ENCODE results near the gene ARL6IP6. TPM values are rescaled to one million over a fixed set of nuclear protein-coding genes. Genes with fewer than 3 reads are reported as not detected.

ARL6IP6 gene
- total and polyA plus RNA-seq, 2 experiments from 2014 or later = 49.1 to 65.4 TPM

DNA sequence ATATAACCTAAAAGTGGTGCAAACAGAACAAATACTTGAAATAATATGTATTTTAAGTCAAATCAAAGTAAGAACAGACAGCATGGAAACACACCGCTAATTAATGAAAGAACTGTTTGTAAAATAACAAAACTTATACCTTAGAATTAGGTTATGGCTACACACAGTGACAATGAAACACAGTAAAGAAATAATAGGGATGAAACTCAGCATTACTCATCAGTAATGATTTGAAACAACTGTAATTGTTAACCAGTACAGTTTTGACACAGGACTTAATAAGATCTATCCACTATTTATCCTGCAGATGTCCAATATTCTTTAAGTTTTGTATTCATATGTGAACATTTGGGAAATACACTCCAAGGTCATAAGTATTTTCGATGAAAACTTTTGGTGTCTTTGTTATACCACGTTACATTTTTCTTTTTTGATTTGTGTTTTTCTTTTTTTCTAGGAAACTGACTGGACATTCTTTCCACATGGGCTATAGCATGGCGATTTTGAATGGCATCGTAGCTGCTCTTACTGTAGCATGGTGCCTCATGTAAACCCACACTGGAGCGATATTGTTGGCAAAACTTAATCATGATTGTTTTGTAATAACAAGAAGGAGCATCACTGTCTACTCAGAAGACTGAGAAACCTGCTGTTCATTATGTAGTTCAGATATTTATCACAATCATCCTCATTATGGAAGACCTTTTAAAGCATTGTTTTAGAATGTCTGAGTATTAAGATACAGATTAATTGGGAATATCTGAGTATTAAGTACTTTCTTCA, 41.1 kb downstream of the ARL6IP6 start (continued):
- TF ChIP-seq POLR2AphosphoS5 (IDR thresholded peaks at IDR 0.05; ENCODE audit: low read depth) (no peak), CREB1 (CRISPR knock-in tag; IDR thresholded peaks at IDR 0.05; ENCODE audit: low read depth) (no peak), JUNB (IDR thresholded peaks at IDR 0.05; ENCODE audit: unreplicated experiment) (no peak)
- TF ChIP-seq, protein P1, sequence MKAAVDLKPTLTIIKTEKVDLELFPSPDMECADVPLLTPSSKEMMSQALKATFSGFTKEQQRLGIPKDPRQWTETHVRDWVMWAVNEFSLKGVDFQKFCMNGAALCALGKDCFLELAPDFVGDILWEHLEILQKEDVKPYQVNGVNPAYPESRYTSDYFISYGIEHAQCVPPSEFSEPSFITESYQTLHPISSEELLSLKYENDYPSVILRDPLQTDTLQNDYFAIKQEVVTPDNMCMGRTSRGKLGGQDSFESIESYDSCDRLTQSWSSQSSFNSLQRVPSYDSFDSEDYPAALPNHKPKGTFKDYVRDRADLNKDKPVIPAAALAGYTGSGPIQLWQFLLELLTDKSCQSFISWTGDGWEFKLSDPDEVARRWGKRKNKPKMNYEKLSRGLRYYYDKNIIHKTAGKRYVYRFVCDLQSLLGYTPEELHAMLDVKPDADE (IDR thresholded peaks at IDR 0.05) = no peak
- TF ChIP-seq, protein P2, sequence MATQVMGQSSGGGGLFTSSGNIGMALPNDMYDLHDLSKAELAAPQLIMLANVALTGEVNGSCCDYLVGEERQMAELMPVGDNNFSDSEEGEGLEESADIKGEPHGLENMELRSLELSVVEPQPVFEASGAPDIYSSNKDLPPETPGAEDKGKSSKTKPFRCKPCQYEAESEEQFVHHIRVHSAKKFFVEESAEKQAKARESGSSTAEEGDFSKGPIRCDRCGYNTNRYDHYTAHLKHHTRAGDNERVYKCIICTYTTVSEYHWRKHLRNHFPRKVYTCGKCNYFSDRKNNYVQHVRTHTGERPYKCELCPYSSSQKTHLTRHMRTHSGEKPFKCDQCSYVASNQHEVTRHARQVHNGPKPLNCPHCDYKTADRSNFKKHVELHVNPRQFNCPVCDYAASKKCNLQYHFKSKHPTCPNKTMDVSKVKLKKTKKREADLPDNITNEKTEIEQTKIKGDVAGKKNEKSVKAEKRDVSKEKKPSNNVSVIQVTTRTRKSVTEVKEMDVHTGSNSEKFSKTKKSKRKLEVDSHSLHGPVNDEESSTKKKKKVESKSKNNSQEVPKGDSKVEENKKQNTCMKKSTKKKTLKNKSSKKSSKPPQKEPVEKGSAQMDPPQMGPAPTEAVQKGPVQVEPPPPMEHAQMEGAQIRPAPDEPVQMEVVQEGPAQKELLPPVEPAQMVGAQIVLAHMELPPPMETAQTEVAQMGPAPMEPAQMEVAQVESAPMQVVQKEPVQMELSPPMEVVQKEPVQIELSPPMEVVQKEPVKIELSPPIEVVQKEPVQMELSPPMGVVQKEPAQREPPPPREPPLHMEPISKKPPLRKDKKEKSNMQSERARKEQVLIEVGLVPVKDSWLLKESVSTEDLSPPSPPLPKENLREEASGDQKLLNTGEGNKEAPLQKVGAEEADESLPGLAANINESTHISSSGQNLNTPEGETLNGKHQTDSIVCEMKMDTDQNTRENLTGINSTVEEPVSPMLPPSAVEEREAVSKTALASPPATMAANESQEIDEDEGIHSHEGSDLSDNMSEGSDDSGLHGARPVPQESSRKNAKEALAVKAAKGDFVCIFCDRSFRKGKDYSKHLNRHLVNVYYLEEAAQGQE (IDR thresholded peaks at IDR 0.05; ENCODE audit: unreplicated experiment) = no peak

DNA sequence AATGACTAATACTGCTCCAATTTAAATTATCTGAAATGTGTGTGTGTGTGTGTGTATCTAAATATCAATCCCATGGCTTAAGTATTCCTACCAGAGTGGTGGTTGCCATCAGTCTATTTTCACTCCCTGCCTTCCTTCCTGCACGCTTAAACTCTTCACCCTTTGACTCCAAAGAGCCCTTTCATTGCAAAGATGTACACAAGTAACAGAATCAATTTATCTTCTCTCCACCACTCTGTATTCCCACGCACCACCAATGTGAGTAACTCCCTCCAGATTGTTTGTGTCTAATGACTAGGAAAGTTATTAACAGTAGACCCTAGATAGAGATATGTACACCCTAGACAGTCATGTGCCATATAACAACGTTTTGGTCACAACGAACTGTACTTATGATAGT, 42.8 kb downstream of the ARL6IP6 start:
- no peak overlapping the region for H3K4me3 Mint-ChIP-seq
- no peaks in the 10 kb centered on the region for H3K27me3 Mint-ChIP-seq (ENCODE audit: insufficient read depth, low read depth, poor library complexity)
- Histone ChIP-seq H3F3A (replicated peaks; ENCODE audit: low read depth) (no peaks in the 10 kb centered on the region), H4K20me1 (replicated peaks; ENCODE audit: insufficient read depth) (no peaks in the 10 kb centered on the region; the same call in none of the 2 replicates), H3K4me2 (no peak overlapping the region), H3K4me3 (no peak overlapping the region), H3K27me3 (ENCODE audit: insufficient read depth) (no peaks in the 10 kb centered on the region), H3K79me2 (replicated peaks; ENCODE audit: insufficient read depth) (no peaks in the 10 kb centered on the region), H2AFZ (no peak overlapping the region), H3K27ac (ENCODE audit: low read depth) (no peak overlapping the region), H3K9me2 (ENCODE audit: insufficient read depth) (no peaks in the 10 kb centered on the region), H3K4me1 (ENCODE audit: insufficient read depth) (no peaks in the 10 kb centered on the region), H3K36me3 (ENCODE audit: insufficient read depth) (peaks cover 13% of the 10 kb centered on the region)
- DNase-seq (ENCODE audit: low spot score) = no peak
- H3K36me3 Mint-ChIP-seq (ENCODE audit: low read depth) = peaks cover 9% of the 10 kb centered on the region; the same call in 2 of the 3 replicates
- no peak for ATAC-seq
- H3K27ac Mint-ChIP-seq = no peak overlapping the region
- H3K4me1 Mint-ChIP-seq = no peaks in the 10 kb centered on the region
- H3K9me3 Mint-ChIP-seq = no peaks in the 10 kb centered on the region
- TF ChIP-seq, protein P2 (IDR thresholded peaks at IDR 0.05; ENCODE audit: unreplicated experiment) = no peak
- TF ChIP-seq ZNF331 (CRISPR knock-in tag; IDR thresholded peaks at IDR 0.05; ENCODE audit: low read depth) (no peak), ZNF114 (CRISPR knock-in tag; IDR thresholded peaks at IDR 0.05) (no peak), EZH2phosphoT487 (IDR thresholded peaks at IDR 0.05; ENCODE audit: unreplicated experiment) (no peak), CREB1 (CRISPR knock-in tag; IDR thresholded peaks at IDR 0.05; ENCODE audit: low read depth) (no peak), POLR2AphosphoS5 (IDR thresholded peaks at IDR 0.05; ENCODE audit: low read depth) (no peak)
- TF ChIP-seq, protein P3, sequence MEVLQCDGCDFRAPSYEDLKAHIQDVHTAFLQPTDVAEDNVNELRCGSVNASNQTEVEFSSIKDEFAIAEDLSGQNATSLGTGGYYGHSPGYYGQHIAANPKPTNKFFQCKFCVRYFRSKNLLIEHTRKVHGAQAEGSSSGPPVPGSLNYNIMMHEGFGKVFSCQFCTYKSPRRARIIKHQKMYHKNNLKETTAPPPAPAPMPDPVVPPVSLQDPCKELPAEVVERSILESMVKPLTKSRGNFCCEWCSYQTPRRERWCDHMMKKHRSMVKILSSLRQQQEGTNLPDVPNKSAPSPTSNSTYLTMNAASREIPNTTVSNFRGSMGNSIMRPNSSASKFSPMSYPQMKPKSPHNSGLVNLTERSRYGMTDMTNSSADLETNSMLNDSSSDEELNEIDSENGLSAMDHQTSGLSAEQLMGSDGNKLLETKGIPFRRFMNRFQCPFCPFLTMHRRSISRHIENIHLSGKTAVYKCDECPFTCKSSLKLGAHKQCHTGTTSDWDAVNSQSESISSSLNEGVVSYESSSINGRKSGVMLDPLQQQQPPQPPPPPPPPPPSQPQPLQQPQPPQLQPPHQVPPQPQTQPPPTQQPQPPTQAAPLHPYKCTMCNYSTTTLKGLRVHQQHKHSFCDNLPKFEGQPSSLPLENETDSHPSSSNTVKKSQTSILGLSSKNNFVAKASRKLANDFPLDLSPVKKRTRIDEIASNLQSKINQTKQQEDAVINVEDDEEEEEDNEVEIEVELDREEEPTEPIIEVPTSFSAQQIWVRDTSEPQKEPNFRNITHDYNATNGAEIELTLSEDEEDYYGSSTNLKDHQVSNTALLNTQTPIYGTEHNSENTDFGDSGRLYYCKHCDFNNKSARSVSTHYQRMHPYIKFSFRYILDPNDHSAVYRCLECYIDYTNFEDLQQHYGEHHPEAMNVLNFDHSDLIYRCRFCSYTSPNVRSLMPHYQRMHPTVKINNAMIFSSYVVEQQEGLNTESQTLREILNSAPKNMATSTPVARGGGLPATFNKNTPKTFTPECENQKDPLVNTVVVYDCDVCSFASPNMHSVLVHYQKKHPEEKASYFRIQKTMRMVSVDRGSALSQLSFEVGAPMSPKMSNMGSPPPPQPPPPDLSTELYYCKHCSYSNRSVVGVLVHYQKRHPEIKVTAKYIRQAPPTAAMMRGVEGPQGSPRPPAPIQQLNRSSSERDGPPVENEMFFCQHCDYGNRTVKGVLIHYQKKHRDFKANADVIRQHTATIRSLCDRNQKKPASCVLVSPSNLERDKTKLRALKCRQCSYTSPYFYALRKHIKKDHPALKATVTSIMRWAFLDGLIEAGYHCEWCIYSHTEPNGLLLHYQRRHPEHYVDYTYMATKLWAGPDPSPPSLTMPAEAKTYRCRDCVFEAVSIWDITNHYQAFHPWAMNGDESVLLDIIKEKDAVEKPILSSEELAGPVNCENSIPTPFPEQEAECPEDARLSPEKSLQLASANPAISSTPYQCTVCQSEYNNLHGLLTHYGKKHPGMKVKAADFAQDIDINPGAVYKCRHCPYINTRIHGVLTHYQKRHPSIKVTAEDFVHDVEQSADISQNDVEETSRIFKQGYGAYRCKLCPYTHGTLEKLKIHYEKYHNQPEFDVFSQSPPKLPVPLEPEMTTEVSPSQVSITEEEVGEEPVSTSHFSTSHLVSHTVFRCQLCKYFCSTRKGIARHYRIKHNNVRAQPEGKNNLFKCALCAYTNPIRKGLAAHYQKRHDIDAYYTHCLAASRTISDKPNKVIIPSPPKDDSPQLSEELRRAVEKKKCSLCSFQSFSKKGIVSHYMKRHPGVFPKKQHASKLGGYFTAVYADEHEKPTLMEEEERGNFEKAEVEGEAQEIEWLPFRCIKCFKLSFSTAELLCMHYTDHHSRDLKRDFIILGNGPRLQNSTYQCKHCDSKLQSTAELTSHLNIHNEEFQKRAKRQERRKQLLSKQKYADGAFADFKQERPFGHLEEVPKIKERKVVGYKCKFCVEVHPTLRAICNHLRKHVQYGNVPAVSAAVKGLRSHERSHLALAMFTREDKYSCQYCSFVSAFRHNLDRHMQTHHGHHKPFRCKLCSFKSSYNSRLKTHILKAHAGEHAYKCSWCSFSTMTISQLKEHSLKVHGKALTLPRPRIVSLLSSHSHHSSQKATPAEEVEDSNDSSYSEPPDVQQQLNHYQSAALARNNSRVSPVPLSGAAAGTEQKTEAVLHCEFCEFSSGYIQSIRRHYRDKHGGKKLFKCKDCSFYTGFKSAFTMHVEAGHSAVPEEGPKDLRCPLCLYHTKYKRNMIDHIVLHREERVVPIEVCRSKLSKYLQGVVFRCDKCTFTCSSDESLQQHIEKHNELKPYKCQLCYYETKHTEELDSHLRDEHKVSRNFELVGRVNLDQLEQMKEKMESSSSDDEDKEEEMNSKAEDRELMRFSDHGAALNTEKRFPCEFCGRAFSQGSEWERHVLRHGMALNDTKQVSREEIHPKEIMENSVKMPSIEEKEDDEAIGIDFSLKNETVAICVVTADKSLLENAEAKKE (CRISPR knock-in tag; IDR thresholded peaks at IDR 0.05) = no peak
